SIG-M5 (cell line): ENCODE data around the gene RBM10.
"Not testable (repeated sequence)": the region's sequence is repeated elsewhere in the genome, so short reads cannot be mapped to it uniquely, and the experiment has no call there.

Experiments
- DNase-seq: peaks from one replicate; lab custom pipeline; 2025; lab: John Stamatoyannopoulos, UW

Gene RBM10, protein sequence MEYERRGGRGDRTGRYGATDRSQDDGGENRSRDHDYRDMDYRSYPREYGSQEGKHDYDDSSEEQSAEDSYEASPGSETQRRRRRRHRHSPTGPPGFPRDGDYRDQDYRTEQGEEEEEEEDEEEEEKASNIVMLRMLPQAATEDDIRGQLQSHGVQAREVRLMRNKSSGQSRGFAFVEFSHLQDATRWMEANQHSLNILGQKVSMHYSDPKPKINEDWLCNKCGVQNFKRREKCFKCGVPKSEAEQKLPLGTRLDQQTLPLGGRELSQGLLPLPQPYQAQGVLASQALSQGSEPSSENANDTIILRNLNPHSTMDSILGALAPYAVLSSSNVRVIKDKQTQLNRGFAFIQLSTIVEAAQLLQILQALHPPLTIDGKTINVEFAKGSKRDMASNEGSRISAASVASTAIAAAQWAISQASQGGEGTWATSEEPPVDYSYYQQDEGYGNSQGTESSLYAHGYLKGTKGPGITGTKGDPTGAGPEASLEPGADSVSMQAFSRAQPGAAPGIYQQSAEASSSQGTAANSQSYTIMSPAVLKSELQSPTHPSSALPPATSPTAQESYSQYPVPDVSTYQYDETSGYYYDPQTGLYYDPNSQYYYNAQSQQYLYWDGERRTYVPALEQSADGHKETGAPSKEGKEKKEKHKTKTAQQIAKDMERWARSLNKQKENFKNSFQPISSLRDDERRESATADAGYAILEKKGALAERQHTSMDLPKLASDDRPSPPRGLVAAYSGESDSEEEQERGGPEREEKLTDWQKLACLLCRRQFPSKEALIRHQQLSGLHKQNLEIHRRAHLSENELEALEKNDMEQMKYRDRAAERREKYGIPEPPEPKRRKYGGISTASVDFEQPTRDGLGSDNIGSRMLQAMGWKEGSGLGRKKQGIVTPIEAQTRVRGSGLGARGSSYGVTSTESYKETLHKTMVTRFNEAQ

GRCh38 chrX:47144626-47145394, at the start of gene RBM10, which contains the start of gene NDUFB11:
Gene RBM10 (plus strand): TSS chrX:47145221. CDS start chrX:47147482, 2,261 bp downstream.
Gene NDUFB11 (minus strand): TSS chrX:47144702. CDS start chrX:47144679, 23 bp downstream.
- DNase-seq: peak; percentile 59

GRCh38 chrX:47097018-47097417, 48.0 kb upstream of the RBM10 start:
- no peak for DNase-seq

GRCh38 chrX:47098338-47099094, 46.5 kb upstream of the RBM10 start:
- no peak for DNase-seq

- DNase-seq: no peak
Measured at GRCh38 chrX:47101206-47101605, 43.8 kb upstream of the RBM10 start.

DNA sequence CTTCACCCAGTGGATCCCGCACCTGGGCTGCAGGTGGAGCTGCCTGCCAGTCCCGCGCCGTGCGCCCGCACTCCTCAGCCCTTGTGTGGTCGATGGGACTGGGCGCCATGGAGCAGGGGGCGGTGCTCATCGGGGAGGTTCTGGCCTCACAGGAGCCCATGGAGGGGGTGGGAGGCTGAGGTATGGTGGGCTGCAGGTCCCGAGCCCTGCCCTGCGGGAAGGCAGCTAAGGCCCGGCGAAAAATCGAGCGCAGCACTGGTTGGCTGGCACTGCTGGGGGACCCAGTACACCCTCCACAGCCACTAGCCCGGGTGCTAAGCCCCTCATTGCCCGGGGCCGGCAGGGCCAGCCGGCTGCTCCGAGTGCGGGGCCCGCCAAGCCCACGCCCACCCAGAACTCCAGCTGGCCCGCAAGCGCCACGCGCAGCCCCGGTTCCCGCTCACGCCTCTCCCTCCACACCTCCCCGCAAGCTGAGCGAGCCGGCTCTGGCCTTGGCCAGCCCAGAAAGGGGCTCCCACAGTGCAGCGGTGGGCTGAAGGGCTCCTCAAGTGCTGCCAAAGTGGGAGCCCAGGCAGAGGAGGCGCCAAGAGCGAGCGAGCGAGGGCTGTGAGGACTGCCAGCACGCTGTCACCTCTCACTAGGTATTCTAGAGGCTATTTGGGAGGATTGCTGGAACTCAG, 33.9 kb upstream of the RBM10 start:
- not testable (repeated sequence) for DNase-seq

- no peak for DNase-seq
Measured at GRCh38 chrX:47112316-47112954, 32.6 kb upstream of the RBM10 start.

GRCh38 chrX:47116551-47117110, 28.4 kb upstream of the RBM10 start:
- DNase-seq: not testable (repeated sequence)

DNA sequence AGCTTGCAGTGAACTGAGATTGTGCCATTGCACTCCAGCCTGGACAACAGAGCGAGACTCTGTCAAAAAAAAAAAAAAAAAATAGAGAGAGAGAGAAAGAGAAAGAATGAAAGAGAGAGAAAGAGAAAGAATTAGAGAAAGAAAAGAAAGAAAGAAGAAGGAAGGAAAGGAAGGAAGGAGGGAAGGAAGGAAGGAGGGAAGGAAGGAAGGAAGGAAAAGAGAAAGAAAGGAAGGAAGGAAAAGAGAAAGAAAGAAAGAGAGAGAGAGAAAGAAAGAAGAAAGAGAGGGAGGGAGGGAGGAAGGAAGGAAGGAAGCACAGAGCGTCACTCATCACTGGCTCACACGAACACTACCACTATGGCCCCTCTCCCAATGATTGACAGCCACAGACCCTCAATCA, 20.6 kb upstream of the RBM10 start:
- DNase-seq: not testable (repeated sequence)

GRCh38 chrX:47129157-47129898, 15.7 kb upstream of the RBM10 start:
- peak; percentile 72 for DNase-seq

DNA sequence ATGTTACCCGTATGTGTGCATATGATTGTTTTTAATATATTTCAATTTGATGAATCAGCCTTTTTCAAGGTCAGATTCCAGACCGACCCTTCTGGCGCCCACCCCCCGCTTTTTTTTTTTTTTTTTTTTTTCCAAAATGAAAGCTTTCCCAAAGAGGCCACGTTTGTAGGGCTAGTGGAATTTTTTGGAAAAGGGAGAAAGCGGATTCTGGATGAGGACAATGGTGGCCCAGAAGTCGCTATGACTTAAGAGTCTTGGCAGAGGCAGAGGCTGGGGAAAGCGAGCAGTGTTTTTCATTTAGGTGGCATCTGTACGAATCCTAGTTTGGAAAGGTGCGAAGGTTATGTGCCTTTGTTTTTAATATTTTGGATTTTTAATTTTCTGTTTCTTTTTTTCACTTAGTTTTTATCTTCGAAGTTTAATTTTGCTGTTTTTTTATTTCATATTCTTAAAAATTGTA, 15.1 kb upstream of the RBM10 start:
- DNase-seq: no peak

DNA sequence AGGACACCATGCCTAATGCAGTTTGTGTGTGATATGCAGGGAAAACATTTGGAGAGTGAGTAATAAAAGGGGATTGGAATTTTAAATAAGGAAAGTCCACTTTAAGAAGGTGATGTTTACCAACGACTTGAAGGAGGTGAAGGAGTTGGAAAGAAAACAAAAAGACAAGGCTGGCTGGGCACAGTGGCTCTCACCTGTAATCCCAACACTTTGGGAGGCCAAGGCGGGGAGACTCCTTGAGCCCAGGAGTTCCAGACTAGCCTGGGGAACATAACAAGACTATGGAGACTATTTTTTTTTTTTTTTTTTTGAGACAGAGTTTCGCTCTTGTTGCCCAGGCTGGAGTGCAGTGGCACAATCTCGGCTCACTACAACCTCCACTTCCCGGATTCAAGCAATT, 11.5 kb upstream of the RBM10 start:
- no peak for DNase-seq

GRCh38 chrX:47135650-47136049, 9.4 kb upstream of the RBM10 start:
- not testable (repeated sequence) for DNase-seq

DNA sequence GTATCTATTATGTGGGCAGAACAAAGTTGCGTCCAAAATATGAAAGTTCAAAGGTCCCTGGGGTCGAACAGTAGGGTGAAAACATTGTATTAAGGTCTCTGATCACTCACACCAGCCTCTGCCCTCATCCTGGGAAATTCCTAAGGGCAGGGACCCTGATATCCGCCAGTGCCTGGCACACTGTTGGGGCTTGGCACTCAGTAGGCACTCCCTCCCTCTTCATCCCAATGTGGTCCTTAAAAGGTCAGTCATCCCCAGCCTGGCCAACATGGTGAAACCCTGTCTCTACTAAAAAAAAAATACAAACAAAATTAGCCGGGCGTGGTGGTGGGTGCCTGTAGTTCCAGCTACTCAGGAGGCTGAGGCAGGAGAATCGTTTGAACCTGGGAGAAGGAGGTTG, 6.8 kb upstream of the RBM10 start:
- DNase-seq: no peak

- no peak for DNase-seq
Measured at GRCh38 chrX:47143894-47144625, 961 bp upstream of the RBM10 start.

- no peak for DNase-seq
Measured at GRCh38 chrX:47145395-47146120, 537 bp downstream of the RBM10 start.

GRCh38 chrX:47146121-47146935, 1.3 kb downstream of the RBM10 start:
- DNase-seq: no peak
